WTC11 (cell line): Measurements from ENCODE around the gene HSD17B8.

ENCODE experiments used
- AFF4 ChIP-seq: sonication (generic); formaldehyde crosslinking; IDR thresholded peaks from 2 replicates; pipeline ENCODE4 v1.8.1; 2023; ENCODE audit warnings: mild to moderate bottlenecking, missing genetic modification reagents, borderline replicate concordance
- CBFB ChIP-seq: sonication (generic); formaldehyde crosslinking; IDR thresholded peaks from 2 replicates; pipeline ENCODE4 v1.8.1; 2022; ENCODE audit warnings: mild to moderate bottlenecking, low read depth, missing genetic modification reagents
- GTF2I ChIP-seq: fragments of 250-450 bp; sonication (Bioruptor Pico); conservative IDR thresholded peaks from 2 replicates; pipeline ENCODE4 v1.4.0; 2021; ENCODE audit warnings: mild to moderate bottlenecking
- JUN ChIP-seq: sonication (generic); formaldehyde crosslinking; IDR thresholded peaks from 2 replicates; pipeline ENCODE4 v1.8.0; 2023; ENCODE audit warnings: mild to moderate bottlenecking, missing genetic modification reagents
- TEAD1 ChIP-seq: sonication (generic); formaldehyde crosslinking; IDR thresholded peaks from 2 replicates; pipeline ENCODE4 v1.8.0; 2022; ENCODE audit warnings: mild to moderate bottlenecking, missing genetic modification reagents
- ZNF512 ChIP-seq: sonication (generic); formaldehyde crosslinking; IDR thresholded peaks from 2 replicates; pipeline ENCODE4 v1.8.1; 2022; ENCODE audit warnings: missing genetic modification reagents, borderline replicate concordance
- TF ChIP-seq, protein P1 (sequence below): fragments of 200-600 bp; IDR thresholded peaks from 2 replicates; pipeline ENCODE4 v1.8.0; 2022; ENCODE audit warnings: antibody characterized with exemption
- TF ChIP-seq, protein P2 (sequence below): sonication (generic); formaldehyde crosslinking; IDR thresholded peaks from 2 replicates; pipeline ENCODE4 v1.8.1; 2023; ENCODE audit warnings: mild to moderate bottlenecking, missing genetic modification reagents

GRCh38 chr6:33187809-33188208, 16.6 kb upstream of the HSD17B8 start:
- TF ChIP-seq AFF4 (CRISPR knock-in tag): no peak
- TF ChIP-seq TEAD1 (CRISPR knock-in tag): no peak
- no peak for TF ChIP-seq CBFB (CRISPR knock-in tag)
- TF ChIP-seq, protein P1, sequence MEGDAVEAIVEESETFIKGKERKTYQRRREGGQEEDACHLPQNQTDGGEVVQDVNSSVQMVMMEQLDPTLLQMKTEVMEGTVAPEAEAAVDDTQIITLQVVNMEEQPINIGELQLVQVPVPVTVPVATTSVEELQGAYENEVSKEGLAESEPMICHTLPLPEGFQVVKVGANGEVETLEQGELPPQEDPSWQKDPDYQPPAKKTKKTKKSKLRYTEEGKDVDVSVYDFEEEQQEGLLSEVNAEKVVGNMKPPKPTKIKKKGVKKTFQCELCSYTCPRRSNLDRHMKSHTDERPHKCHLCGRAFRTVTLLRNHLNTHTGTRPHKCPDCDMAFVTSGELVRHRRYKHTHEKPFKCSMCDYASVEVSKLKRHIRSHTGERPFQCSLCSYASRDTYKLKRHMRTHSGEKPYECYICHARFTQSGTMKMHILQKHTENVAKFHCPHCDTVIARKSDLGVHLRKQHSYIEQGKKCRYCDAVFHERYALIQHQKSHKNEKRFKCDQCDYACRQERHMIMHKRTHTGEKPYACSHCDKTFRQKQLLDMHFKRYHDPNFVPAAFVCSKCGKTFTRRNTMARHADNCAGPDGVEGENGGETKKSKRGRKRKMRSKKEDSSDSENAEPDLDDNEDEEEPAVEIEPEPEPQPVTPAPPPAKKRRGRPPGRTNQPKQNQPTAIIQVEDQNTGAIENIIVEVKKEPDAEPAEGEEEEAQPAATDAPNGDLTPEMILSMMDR: no peak
- no peak for TF ChIP-seq GTF2I (CRISPR knock-in tag)
- TF ChIP-seq JUN (CRISPR knock-in tag): no peak
- TF ChIP-seq ZNF512 (CRISPR knock-in tag): no peak
- TF ChIP-seq, protein P2, sequence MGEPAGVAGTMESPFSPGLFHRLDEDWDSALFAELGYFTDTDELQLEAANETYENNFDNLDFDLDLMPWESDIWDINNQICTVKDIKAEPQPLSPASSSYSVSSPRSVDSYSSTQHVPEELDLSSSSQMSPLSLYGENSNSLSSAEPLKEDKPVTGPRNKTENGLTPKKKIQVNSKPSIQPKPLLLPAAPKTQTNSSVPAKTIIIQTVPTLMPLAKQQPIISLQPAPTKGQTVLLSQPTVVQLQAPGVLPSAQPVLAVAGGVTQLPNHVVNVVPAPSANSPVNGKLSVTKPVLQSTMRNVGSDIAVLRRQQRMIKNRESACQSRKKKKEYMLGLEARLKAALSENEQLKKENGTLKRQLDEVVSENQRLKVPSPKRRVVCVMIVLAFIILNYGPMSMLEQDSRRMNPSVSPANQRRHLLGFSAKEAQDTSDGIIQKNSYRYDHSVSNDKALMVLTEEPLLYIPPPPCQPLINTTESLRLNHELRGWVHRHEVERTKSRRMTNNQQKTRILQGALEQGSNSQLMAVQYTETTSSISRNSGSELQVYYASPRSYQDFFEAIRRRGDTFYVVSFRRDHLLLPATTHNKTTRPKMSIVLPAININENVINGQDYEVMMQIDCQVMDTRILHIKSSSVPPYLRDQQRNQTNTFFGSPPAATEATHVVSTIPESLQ (CRISPR knock-in tag): no peak
